A549 (cell line): ENCODE results near the gene TSKU. TPM values are rescaled to one million over a fixed set of nuclear protein-coding genes. Genes with fewer than 3 reads are reported as not detected.

Experiments
- ATAC-seq, 2 experiments: fragments of 200-7000 bp in 1 of 2; fragments of >200 bp in 1 of 2; cut with Nextera tagmentation in 1 of 2; cut with Tn5 transposase in 1 of 2; 3 replicates each; pipeline versions ENCODE4 v1.8.0 to v1.9.1; 2018 to 2020; ENCODE audit warnings: mild to moderate bottlenecking in 1 of 2, moderate library complexity in 1 of 2
- CTCF ChIA-PET: fragments of 300-600 bp; sonication (Branson Sonifier 250); formaldehyde crosslinking; extraction: SDS; loops from one replicate; lab custom pipeline; 2021; ENCODE audit warnings: antibody characterized with exemption, inconsistent platforms; lab: Yijun Ruan, JAX
- POLR2A ChIA-PET: fragments of 350-600 bp; formaldehyde crosslinking; extraction: SDS; loops from one replicate; lab custom pipeline; 2021; ENCODE audit warnings: antibody characterized with exemption, inconsistent platforms; lab: Yijun Ruan, JAX
- DNase-seq, 2 experiments: peaks; one replicate each; pipeline versions ENCODE4 v3.0.0 to v3.0.0-alpha.2; 2011 to 2016; ENCODE audit warnings: low read depth in 1 of 2, low spot score in 1 of 2
- FAIRE-seq: peaks from 2 replicates; lab custom pipeline; 2011; peaks lifted over from hg19 to GRCh38; lab: Jason Lieb, UNC
- H3K27ac ChIP-seq, 2 experiments: fragments of >200 bp; sonication (Bioruptor Twin); formaldehyde crosslinking; 3 replicates each; pipeline ENCODE4 v1.5.1; 2016 to 2017
- H3K4me1 ChIP-seq: fragments of >200 bp; sonication (Bioruptor Twin); formaldehyde crosslinking; 3 replicates; pipeline ENCODE4 v1.6.1; 2016
- H3K4me2 ChIP-seq: fragments of >200 bp; sonication (Bioruptor Twin); formaldehyde crosslinking; 3 replicates; pipeline ENCODE4 v1.6.1; 2016
- H3K4me3 ChIP-seq: fragments of >200 bp; sonication (Bioruptor Twin); formaldehyde crosslinking; 3 replicates; pipeline ENCODE4 v1.5.1; 2016
- H3K9me3 ChIP-seq: fragments of >200 bp; sonication (Bioruptor Twin); formaldehyde crosslinking; 3 replicates; pipeline ENCODE4 v1.6.1; 2016
- EHF ChIP-seq: fragments of 250-450 bp; sonication (Bioruptor Pico); IDR thresholded peaks from 2 replicates; pipeline ENCODE4 v1.5.0; 2020; ENCODE audit warnings: mild to moderate bottlenecking
- EHMT2 ChIP-seq: fragments of 200-600 bp; sonication (generic); IDR thresholded peaks from 2 replicates; pipeline ENCODE4 v1.6.1; 2016; ENCODE audit warnings: antibody characterized with exemption, low read depth, mild to moderate bottlenecking, moderate library complexity
- GATA3 ChIP-seq: IDR thresholded peaks from 2 replicates; pipeline ENCODE4 v1.6.1; 2012; ENCODE audit warnings: borderline replicate concordance
- HDAC2 ChIP-seq: fragments of 200-600 bp; sonication (generic); IDR thresholded peaks from 2 replicates; pipeline ENCODE4 v1.6.1; 2016
- HOXA7 ChIP-seq: fragments of 250-450 bp; sonication (Bioruptor Pico); IDR thresholded peaks from 2 replicates; pipeline ENCODE4 v1.5.0; 2020; ENCODE audit warnings: mild to moderate bottlenecking, moderate library complexity
- JUNB ChIP-seq: fragments of >200 bp; sonication (Bioruptor Twin); formaldehyde crosslinking; IDR thresholded peaks from 2 replicates; pipeline ENCODE4 v1.6.1; 2016
- MAX ChIP-seq: IDR thresholded peaks from 2 replicates; pipeline ENCODE4 v1.6.1; 2012
- NR3C1 ChIP-seq: fragments of >200 bp; sonication (Bioruptor Twin); formaldehyde crosslinking; IDR thresholded peaks from 3 replicates; pipeline ENCODE4 v1.6.1; 2017
- PBX3 ChIP-seq: IDR thresholded peaks from 2 replicates; pipeline ENCODE4 v1.6.1; 2012
- POLR2AphosphoS2 ChIP-seq: conservative IDR thresholded peaks from 2 replicates; pipeline ENCODE4 v1.6.1; 2012; ENCODE audit warnings: low read length, improper control_type of control experiment, inconsistent platforms
- RAD21 ChIP-seq, 2 experiments: fragments of >200 bp in 1 of 2; sonication (Bioruptor Twin) in 1 of 2; formaldehyde crosslinking in 1 of 2; IDR thresholded peaks in 1 of 2; conservative IDR thresholded peaks in 1 of 2; 2 replicates in 1 of 2; 3 replicates in 1 of 2; pipeline ENCODE4 v1.6.1; 2012 to 2018; ENCODE audit warnings: inconsistent platforms in 1 of 2
- RFX5 ChIP-seq: fragments of 450-650 bp; IDR thresholded peaks from 2 replicates; pipeline ENCODE4 v1.7.1; 2014; ENCODE audit warnings: antibody characterized with exemption, mild to moderate bottlenecking, moderate library complexity
- USF2 ChIP-seq: fragments of 450-650 bp; IDR thresholded peaks from 2 replicates; pipeline ENCODE4 v1.6.1; 2014; ENCODE audit warnings: antibody characterized with exemption
- ZFP36 ChIP-seq: fragments of 450-650 bp; IDR thresholded peaks from 2 replicates; pipeline ENCODE4 v1.6.1; 2014; ENCODE audit warnings: borderline replicate concordance; ENCODE audit not compliant: partially characterized antibody
- ZSCAN20 ChIP-seq: fragments of 250-450 bp; sonication (Bioruptor Pico); IDR thresholded peaks from 2 replicates; pipeline ENCODE4 v1.8.0; 2022; ENCODE audit warnings: mild to moderate bottlenecking, moderate library complexity
- WGBS: methylation state at CpG from one replicate; pipeline ENCODE4 v1.1.6; 2017; ENCODE audit errors: missing lambda C conversion rate; 5-methylcytosine and 5-hydroxymethylcytosine counted together
- polyA plus RNA-seq, 4 experiments: library from polyadenylated mRNA; depleted of rRNA in 3 of 4; stranded (reverse); fragments of >200 nt; fragmentation: RNase III in 1 of 4; extraction: RNeasy Plus Mini Kit Qiagen cat#74134 plus additional on column Dnase treatment in 1 of 4; gene quantifications; 2 replicates in 3 of 4; 3 replicates in 1 of 4; pipeline ENCODE4 v1.2.3, GENCODE V29; 2011 to 2017

Gene TSKU
- polyA plus RNA-seq, 2 of the 4 experiments (the other 2 are of a cell fraction): 164 to 171 TPM

- ChIA-PET POLR2A (interaction anchor here (1.4 to 1.5 kb wide), 2 partner anchors 12 to 33 kb away, joined by 3 to 4 read pairs; no protein-coding TSS in a partner anchor), CTCF (interaction anchor here (1.0 to 9.2 kb wide), 6 partner anchors 43 to 244 kb away, joined by 3 to 207 read pairs (median 9); no protein-coding TSS in a partner anchor)
- ATAC-seq (no peak), FAIRE-seq (no peak)
- Histone ChIP-seq H3K27ac (peak overlapping the region; percentile 85 to 98; a peak in 4 of 6 replicates), H3K4me3 (no peak overlapping the region), H3K4me1 (peaks cover 86% of the 10 kb centered on the region)
- 82% methylated on average over 10 of the region's 10 CpGs for WGBS
- TF ChIP-seq JUNB: no peak
- no peak for TF ChIP-seq NR3C1
- TF ChIP-seq RFX5: no peak
- TF ChIP-seq, all 56 proteins: peak for 0
- DNase-seq: peak; percentile 5 to 27
- no peaks in the 10 kb centered on the region for H3K9me3 ChIP-seq
- H3K4me2 ChIP-seq: peak overlapping the region; percentile 92; the same call in 2 of the 3 replicates
Observed at GRCh38 chr11:76803811-76804600, 20.9 kb downstream of the TSKU start.

DNA sequence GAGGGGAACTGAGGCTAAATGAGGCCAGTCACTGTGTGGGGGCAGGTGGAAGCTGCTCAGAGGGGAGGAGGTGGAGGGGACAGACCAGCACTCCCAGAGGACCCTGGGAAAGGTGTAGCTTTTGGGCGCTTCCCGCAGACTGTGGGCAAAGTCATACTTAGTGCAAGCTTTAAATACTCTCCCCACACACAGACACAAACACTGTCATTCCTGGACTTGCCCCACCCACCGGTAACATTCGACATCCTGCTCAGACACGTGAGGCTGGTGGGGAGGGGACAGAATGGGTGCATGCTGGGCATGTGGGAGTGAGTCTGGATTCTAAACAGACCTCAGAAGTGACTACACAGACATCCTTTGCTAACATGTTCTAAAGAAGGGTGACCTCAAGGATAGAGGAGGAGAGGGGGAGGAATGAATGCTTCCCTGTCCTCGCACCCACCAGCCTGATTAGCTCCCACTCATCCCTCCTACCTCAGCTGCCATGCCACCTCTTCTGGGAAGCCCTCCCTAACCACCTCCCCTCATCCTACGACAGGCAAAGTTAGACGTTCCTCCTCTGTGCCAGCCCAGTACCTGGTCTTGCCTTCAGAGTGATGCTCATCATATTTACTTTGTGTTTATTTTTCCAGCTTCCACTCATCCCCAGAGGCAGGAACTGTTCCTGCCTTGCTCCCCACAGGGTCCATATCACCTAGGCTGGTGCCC lies 22.2 kb downstream of the TSKU start:
- Histone ChIP-seq H3K4me2 (peak overlapping the region; percentile 33), H3K27ac (peak overlapping the region; percentile 66 to 98), H3K4me1 (peaks cover 73% of the 10 kb centered on the region), H3K4me3 (no peak overlapping the region), H3K9me3 (no peaks in the 10 kb centered on the region)
- ATAC-seq: peak; percentile 2 to 6; a peak in 3 of 6 replicates
- ChIA-PET POLR2A (interaction anchor here (0.6 to 1.4 kb wide), 3 partner anchors 35 to 115 kb away, joined by 3 read pairs; no protein-coding TSS in a partner anchor), CTCF (interaction anchor here (0.5 to 9.2 kb wide), 11 partner anchors 11 to 243 kb away, joined by 3 to 207 read pairs (median 4); no protein-coding TSS in a partner anchor)
- WGBS: 49% methylated on average over 8 of the region's 8 CpGs
- DNase-seq: peak in 1 of 2 experiments; percentile 75
- FAIRE-seq: no peak
- TF ChIP-seq RAD21 (conservative IDR thresholded peaks at IDR 0.05 in 1 of 2, IDR thresholded peaks at IDR 0.05 in 1 of 2) (no peak), ZFP36 (peak; percentile 71), POLR2AphosphoS2 (peak; percentile 89), HOXA7 (CRISPR knock-in tag) (0 out of 2 replicates have a peak, but pooled peaks have one; percentile 61), PBX3 (no peak), MAX (peak; percentile 57), ZSCAN20 (CRISPR knock-in tag) (no peak), USF2 (peak; percentile 54; the same call in 1 of the 2 replicates)

DNA sequence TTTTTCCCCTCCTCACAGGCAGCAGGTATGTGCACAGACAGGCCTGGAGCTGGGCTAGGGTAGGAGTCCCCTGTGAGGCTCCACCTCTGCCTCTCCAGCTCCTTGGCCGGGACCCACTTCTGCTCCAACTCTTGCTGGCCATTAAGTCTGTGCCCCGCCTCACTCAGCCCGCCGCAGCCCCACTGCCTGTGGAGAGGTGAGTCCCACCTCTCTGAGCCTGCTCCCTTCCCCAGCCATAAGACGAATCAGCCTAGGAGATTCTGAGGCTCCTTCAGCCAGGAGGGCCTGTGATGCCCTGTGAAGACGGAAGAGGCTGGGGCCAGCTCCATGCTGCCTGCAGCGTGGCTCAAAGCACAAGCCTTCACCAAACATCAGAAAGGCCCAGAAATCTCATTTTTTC lies 23.0 kb downstream of the TSKU start:
- H3K4me2 ChIP-seq: no peak overlapping the region; the same call in 2 of the 3 replicates
- no peaks in the 10 kb centered on the region for H3K9me3 ChIP-seq
- no peak overlapping the region for H3K4me3 ChIP-seq
- peaks cover 65% of the 10 kb centered on the region for H3K4me1 ChIP-seq
- H3K27ac ChIP-seq: peak overlapping the region; percentile 66 to 98; a peak in 5 of 6 replicates
- POLR2A ChIA-PET: interaction anchor here (0.9 to 1.4 kb wide), 2 partner anchors 36 to 114 kb away, joined by 3 read pairs; no protein-coding TSS in a partner anchor
- DNase-seq (no peak), FAIRE-seq (no peak), ATAC-seq (peak in 1 of 2 experiments; percentile 3; a peak in 2 of 6 replicates)
- no peak for TF ChIP-seq NR3C1
- no peak for TF ChIP-seq EHF (CRISPR knock-in tag)
- no peak for TF ChIP-seq EHMT2
- TF ChIP-seq GATA3: no peak
- 0 out of 2 replicates have a peak, but pooled peaks have one; percentile 65 for TF ChIP-seq POLR2AphosphoS2
- no peak for TF ChIP-seq HDAC2
- CTCF ChIA-PET: interaction anchor here (0.6 to 9.2 kb wide), 8 partner anchors 9 to 114 kb away, joined by 3 to 207 read pairs (median 6); no protein-coding TSS in a partner anchor
- 92% methylated on average over 7 of the region's 7 CpGs for WGBS
